ENCODE data around the gene MRPS11. TPM values are rescaled to one million over a fixed set of nuclear protein-coding genes. Genes with fewer than 3 reads are reported as not detected.

The MRPS11 gene
- polyA plus RNA-seq, 1 experiment = 55.6 TPM

GRCh38 chr15:88490036-88490435 lies 22.5 kb downstream of the MRPS11 start:
- no peak for TF ChIP-seq CTCF (IDR thresholded peaks at IDR 0.05; ENCODE audit: low read depth, low read length)
- CTCF ChIA-PET = interaction anchor here (0.7 kb wide), 1 partner anchor 143 kb away, joined by 3 read pairs; no protein-coding TSS in a partner anchor
- Histone ChIP-seq H3K4me3 (ENCODE audit: low read depth, low read length) (no peak overlapping the region), H3K27ac (ENCODE audit: low read depth, low read length) (no peak overlapping the region), H3K27me3 (ENCODE audit: control insufficient read depth, insufficient read depth, low read length) (no peaks in the 10 kb centered on the region), H3K9me3 (ENCODE audit: control insufficient read depth, insufficient read depth, low read length) (no peaks in the 10 kb centered on the region; the same call in 1 of the 2 replicates)
- DNase-seq (ENCODE audit: low read depth, low spot score) = no peak
- POLR2A ChIA-PET = no interaction called here

- Histone ChIP-seq H3K27ac (ENCODE audit: low read depth, low read length) (no peak overlapping the region), H3K4me3 (ENCODE audit: low read depth, low read length) (no peak overlapping the region), H3K27me3 (ENCODE audit: control insufficient read depth, insufficient read depth, low read length) (no peaks in the 10 kb centered on the region), H3K9me3 (ENCODE audit: control insufficient read depth, insufficient read depth, low read length) (no peaks in the 10 kb centered on the region; the same call in 1 of the 2 replicates)
- no peak for DNase-seq (ENCODE audit: low read depth, low spot score)
- TF ChIP-seq CTCF (IDR thresholded peaks at IDR 0.05; ENCODE audit: low read depth, low read length) = no peak
- ChIA-PET POLR2A (no interaction called here), CTCF (no interaction called here)
Measured at GRCh38 chr15:88491158-88491557, 23.6 kb downstream of the MRPS11 start.

- no peaks in the 10 kb centered on the region for H3K27me3 ChIP-seq (ENCODE audit: control insufficient read depth, insufficient read depth, low read length)
- H3K9me3 ChIP-seq (ENCODE audit: control insufficient read depth, insufficient read depth, low read length) = no peaks in the 10 kb centered on the region
- H3K4me3 ChIP-seq (ENCODE audit: low read depth, low read length) = no peak overlapping the region
- POLR2A ChIA-PET = no interaction called here
- no peak for DNase-seq (ENCODE audit: low read depth, low spot score)
- no peak for TF ChIP-seq CTCF (IDR thresholded peaks at IDR 0.05; ENCODE audit: low read depth, low read length)
- H3K27ac ChIP-seq (ENCODE audit: low read depth, low read length) = no peak overlapping the region
- CTCF ChIA-PET = no interaction called here
Measured at GRCh38 chr15:88493844-88494243, 26.3 kb downstream of the MRPS11 start.

- no peak for TF ChIP-seq CTCF (IDR thresholded peaks at IDR 0.05; ENCODE audit: low read depth, low read length)
- ChIA-PET CTCF (no interaction called here), POLR2A (no interaction called here)
- no peak overlapping the region for H3K27ac ChIP-seq (ENCODE audit: low read depth, low read length)
- H3K9me3 ChIP-seq (ENCODE audit: control insufficient read depth, insufficient read depth, low read length) = no peaks in the 10 kb centered on the region
- DNase-seq (ENCODE audit: low read depth, low spot score) = no peak
- H3K27me3 ChIP-seq (ENCODE audit: control insufficient read depth, insufficient read depth, low read length) = no peaks in the 10 kb centered on the region
- no peak overlapping the region for H3K4me3 ChIP-seq (ENCODE audit: low read depth, low read length)
Measured at GRCh38 chr15:88497109-88497765, 29.7 kb downstream of the MRPS11 start.

GRCh38 chr15:88498996-88499395 lies 31.5 kb downstream of the MRPS11 start:
- Histone ChIP-seq H3K27ac (ENCODE audit: low read depth, low read length) (no peak overlapping the region), H3K4me3 (ENCODE audit: low read depth, low read length) (no peak overlapping the region), H3K27me3 (ENCODE audit: control insufficient read depth, insufficient read depth, low read length) (no peaks in the 10 kb centered on the region), H3K9me3 (ENCODE audit: control insufficient read depth, insufficient read depth, low read length) (no peaks in the 10 kb centered on the region)
- DNase-seq (ENCODE audit: low read depth, low spot score) = no peak
- no peak for TF ChIP-seq CTCF (IDR thresholded peaks at IDR 0.05; ENCODE audit: low read depth, low read length)
- ChIA-PET CTCF (no interaction called here), POLR2A (no interaction called here)
